ENCODE results near the gene TGFB1I1. TPM values are rescaled to one million over a fixed set of nuclear protein-coding genes. Genes with fewer than 3 reads are reported as not detected.

The TGFB1I1 gene
- total and polyA plus RNA-seq, 2 of the 13 experiments (the other 11 are each of a cell fraction or from before 2014, with no cell fraction given): 0.80 to 2.9 TPM

GRCh38 chr16:31464348-31464769 is 7.6 kb upstream of the TGFB1I1 start:
- no TSS peak for BruUV-seq (replicated peaks)
- no peak for DNase-seq (ENCODE audit: low spot score)
- POLR2A ChIA-PET: no interaction called here
- Histone ChIP-seq H3K4me3 (replicated peaks in 1 of 3; ENCODE audit: insufficient read depth in 1 of 3, low read depth in 2 of 3, low read length in 3 of 3) (no peak overlapping the region), H2AFZ (ENCODE audit: low read length) (no peak overlapping the region), H3K9ac (ENCODE audit: insufficient read depth, low read depth, low read length) (no peak overlapping the region), H3K27ac (ENCODE audit: extremely low read length, insufficient read depth, low read length) (no peak overlapping the region), H3K4me1 (ENCODE audit: insufficient read depth, low read length) (peaks cover 13% of the 10 kb centered on the region), H3K27me3 (ENCODE audit: control insufficient read depth in 1 of 2, insufficient read depth in 2 of 2, low read length in 2 of 2) (no peaks in the 10 kb centered on the region), H3K79me2 (ENCODE audit: insufficient read depth, low read length) (peaks cover 14% of the 10 kb centered on the region), H3K36me3 (replicated peaks in 1 of 2; ENCODE audit: control insufficient read depth in 1 of 2, insufficient read depth in 2 of 2, low read length in 2 of 2) (peaks cover 33 to 53% of the 10 kb centered on the region in 2 experiments), H3K4me2 (ENCODE audit: low read depth, low read length) (no peak overlapping the region), H4K20me1 (ENCODE audit: insufficient read depth, low read length) (peaks cover 15% of the 10 kb centered on the region), H3K9me3 (ENCODE audit: low read length) (no peaks in the 10 kb centered on the region)
- 97% methylated on average over 32 of the region's 36 CpGs for WGBS (ENCODE audit: low lambda C conversion rate)
- no peak for FAIRE-seq
- intact Hi-C loops (cut with micrococcal nuclease; ENCODE audit: unreplicated experiment): no loop called here
- in situ Hi-C loops (cut with HindIII; ENCODE audit: extremely low pct_ligation_motif_present, low pct_unique_long_range_greater_than_20kb): no loop called here
- CTCF ChIA-PET (ENCODE audit: low intra/inter-chr PET ratio, low total read pairs): no interaction called here
- no peak for TF ChIP-seq ZNF792 (CRISPR knock-in tag; IDR thresholded peaks at IDR 0.05)
- no peak for TF ChIP-seq RFX3 (CRISPR knock-in tag; IDR thresholded peaks at IDR 0.05)
- TF ChIP-seq ARID5B (CRISPR knock-in tag; IDR thresholded peaks at IDR 0.05): no peak
- TF ChIP-seq PHF5A (CRISPR knock-in tag; IDR thresholded peaks at IDR 0.05; ENCODE audit: low read depth, unreplicated experiment): no peak
- peak; percentile 60 for TF ChIP-seq AGO2 (optimal IDR thresholded peaks at IDR 0.05; ENCODE audit: low read depth, low read length)
- no peak for TF ChIP-seq THYN1 (CRISPR knock-in tag; IDR thresholded peaks at IDR 0.05; ENCODE audit: borderline replicate concordance, low read depth)
- peak; percentile 64; the same call in 1 of the 2 replicates for TF ChIP-seq RBFOX2 (IDR thresholded peaks at IDR 0.05; ENCODE audit: low read depth, low read length)
- ATAC-seq: no peak
